HG02981 (cell line): ENCODE results near the gene CT45A3.
"Not testable (repeated sequence)": the region's sequence is repeated elsewhere in the genome, so short reads cannot be mapped to it uniquely, and the experiment has no call there.

ENCODE experiments used
- ATAC-seq: cut with Tn5 transposase; IDR thresholded peaks from one replicate; pipeline ENCODE4 v1.9.1; 2021; ENCODE audit warnings: mild to moderate bottlenecking, moderate library complexity; ENCODE audit not compliant: unreplicated experiment

Gene CT45A3

DNA sequence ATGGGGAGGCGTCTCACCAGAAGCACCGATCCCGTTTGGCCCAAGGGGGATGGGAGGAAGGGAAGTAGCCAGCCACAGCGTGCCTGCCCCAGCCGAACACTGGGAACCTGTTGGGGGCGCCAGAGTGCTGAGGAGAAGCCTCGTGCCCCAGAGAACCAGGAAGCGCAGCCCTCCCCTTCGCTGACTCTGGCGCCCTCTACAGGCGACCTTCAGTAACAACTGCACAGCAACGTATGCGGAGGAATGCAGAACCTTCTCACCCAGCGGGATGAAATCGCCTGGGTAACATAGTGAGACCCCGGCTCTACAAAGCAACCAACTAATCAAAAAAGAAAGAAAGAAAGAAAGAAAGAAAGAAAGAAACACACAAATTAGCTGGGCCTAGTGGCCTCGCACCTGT, at the start of gene CT45A3:
Gene CT45A3 (minus strand): TSS at position 101 of the 400 bp plus-strand sequence. CDS start 3,747 bp downstream, outside the sequence.
- ATAC-seq, result not testable (repeated sequence)

DNA sequence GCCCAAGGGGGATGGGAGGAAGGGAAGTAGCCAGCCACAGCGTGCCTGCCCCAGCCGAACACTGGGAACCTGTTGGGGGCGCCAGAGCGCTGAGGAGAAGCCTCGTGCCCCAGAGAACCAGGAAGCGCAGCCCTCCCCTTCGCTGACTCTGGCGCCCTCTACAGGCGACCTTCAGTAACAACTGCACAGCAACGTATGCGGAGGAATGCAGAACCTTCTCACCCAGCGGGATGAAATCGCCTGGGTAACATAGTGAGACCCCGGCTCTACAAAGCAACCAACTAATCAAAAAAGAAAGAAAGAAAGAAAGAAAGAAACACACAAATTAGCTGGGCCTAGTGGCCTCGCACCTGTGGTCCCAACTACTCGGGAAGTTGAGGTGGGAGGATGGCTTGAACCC, 34.7 kb upstream of the CT45A3 start, which contains the start of gene CT45A6:
Gene CT45A6 (minus strand): TSS at position 101 of the 400 bp plus-strand sequence. CDS start 3,794 bp downstream, outside the sequence.
- ATAC-seq, result not testable (repeated sequence)

- not testable (repeated sequence) for ATAC-seq
Measured at GRCh38 chrX:135785403-135785802, 17.4 kb upstream of the CT45A3 start, which contains the start of gene CT45A5. Gene CT45A5, minus strand, starts transcription at chrX:135785503. Its CDS starts 3,774 bp downstream, at chrX:135781729.

- ATAC-seq, result not testable (repeated sequence)
Measured at GRCh38 chrX:135744739-135745138, 23.3 kb downstream of the CT45A3 start.

- ATAC-seq, result no peak
Measured at GRCh38 chrX:135741192-135741715, 26.7 kb downstream of the CT45A3 start.

DNA sequence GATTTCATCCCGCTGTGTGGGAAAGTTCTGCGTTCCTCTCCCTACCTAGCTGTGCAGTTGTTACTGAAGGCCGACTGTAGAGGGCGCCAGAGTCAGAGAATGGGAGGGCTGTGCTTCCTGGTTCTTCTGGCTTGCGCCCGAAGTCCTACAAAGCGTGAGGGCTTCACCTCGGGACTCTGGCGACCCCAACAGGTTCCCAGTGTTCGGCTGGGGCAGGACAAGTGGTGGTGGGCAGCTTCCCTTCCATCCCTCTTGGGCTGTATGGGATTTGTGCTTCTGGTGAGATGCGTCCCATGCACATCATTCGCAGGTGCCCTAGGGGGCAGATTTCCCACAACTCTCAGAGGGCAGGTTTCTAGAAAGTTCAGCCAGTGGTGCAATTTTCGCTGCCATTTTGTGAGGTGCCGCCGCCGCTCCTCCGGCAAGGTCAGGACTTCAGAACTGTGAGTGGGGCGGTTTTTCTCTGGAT, 27.3 kb downstream of the CT45A3 start:
- ATAC-seq, result peak; percentile 79

GRCh38 chrX:135737366-135738071, 30.5 kb downstream of the CT45A3 start:
- no peak for ATAC-seq

DNA sequence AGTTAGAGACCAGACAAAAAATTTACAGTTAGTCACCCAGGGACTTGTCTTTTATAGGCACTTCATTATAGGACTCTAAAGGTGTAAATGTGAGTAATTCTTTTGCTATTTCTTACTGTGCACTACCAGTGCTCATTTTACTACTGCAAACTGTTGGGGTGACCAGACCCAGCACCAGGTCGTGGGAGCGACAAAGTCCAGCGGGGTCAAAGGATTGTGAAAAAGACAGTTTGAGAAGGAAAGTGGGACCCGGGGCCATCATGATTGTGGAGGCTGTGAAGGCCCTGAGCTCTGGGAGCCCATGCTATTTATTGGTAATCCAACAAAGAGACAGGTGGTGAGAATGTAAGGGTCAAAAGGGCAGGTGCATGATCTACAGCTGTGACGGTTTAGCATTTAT, 33.3 kb downstream of the CT45A3 start:
- ATAC-seq, result not testable (repeated sequence)

DNA sequence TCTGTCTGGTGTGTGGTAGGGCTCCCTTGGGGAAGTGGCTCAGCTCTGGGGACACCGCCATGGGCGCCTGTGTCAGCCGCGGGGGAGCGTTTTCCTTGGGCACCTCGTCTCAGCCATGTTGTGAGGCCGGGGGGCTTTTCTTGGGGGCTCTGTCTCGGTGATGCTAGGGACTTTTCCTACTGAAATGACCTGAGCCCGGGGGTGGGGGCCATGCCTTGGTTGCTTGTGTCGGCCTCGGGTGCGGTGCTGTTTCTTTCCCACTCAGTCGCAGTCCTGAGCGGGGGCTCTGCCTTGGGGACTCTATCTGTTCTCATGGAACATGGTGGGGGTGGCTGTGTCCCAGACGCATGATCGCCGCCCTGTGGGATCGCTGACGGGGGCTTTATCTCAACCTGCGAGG, 54.2 kb downstream of the CT45A3 start:
- ATAC-seq, result no peak

DNA sequence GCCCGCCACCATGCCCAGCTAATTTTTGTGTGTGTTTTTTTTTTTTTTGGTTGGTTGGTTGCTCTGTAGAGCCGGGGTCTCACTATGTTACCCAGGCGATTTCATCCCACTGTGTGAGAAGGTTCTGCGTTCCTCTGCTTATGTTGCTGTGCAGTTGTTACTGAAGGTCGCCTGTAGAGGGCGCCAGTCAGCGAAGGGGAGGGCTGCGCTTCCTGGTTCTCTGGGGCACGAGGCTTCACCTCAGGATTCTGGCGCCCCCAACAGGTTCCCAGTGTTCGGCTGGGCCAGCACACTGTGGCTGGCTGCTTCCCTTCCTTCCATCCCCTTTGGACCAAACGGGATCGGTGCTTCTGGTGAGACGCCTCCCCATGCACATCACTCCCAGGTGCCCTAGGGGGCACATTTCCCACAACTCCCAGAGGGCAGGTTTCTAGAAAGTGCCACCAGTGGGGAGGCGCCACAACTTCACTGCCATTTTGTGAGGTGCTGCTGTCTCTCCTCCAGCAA, 54.8 kb downstream of the CT45A3 start, which contains the start of gene CT45A1:
Gene CT45A1 (plus strand): TSS at position 457 of the 507 bp plus-strand sequence. CDS start 5,302 bp downstream, outside the sequence.
- not testable (repeated sequence) for ATAC-seq
